ENCODE data around the gene PFDN1. TPM values are rescaled to one million over a fixed set of nuclear protein-coding genes. Genes with fewer than 3 reads are reported as not detected.

Gene PFDN1
- total RNA-seq, 1 donor from 2014 or later: 57.9 TPM

DNA sequence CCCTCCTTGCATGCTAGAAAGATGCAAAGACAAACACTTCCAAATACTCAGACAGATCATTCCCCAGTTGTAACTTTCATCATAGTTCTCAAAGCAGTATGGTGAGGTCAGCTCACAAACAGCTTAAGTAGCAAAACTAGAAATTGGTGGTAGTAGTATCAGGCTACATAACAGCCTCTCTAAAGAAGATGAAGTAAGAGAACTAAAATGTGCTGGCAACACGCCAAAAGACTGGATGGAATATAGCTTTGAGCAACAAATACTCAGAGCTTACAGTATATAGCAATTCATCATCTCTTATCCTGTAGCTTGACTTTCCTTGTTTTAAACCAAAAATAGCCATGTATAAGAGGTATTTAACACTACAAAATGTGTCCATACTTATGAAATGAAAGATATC, 7.5 kb downstream of the PFDN1 start:
- Mint-ChIP-seq H3K27me3 (no peaks in the 10 kb centered on the region), H3K4me3 (peak overlapping the region; percentile 56), H3K9me3 (no peaks in the 10 kb centered on the region), H3K27ac (peak overlapping the region; percentile 66), H3K36me3 (peaks cover 14% of the 10 kb centered on the region), H3K4me1 (ENCODE audit: unreplicated experiment) (peaks cover 28% of the 10 kb centered on the region)
- DNase-seq (ENCODE audit: extremely low spot score, unreplicated experiment): no peak
- TF ChIP-seq, protein P1, sequence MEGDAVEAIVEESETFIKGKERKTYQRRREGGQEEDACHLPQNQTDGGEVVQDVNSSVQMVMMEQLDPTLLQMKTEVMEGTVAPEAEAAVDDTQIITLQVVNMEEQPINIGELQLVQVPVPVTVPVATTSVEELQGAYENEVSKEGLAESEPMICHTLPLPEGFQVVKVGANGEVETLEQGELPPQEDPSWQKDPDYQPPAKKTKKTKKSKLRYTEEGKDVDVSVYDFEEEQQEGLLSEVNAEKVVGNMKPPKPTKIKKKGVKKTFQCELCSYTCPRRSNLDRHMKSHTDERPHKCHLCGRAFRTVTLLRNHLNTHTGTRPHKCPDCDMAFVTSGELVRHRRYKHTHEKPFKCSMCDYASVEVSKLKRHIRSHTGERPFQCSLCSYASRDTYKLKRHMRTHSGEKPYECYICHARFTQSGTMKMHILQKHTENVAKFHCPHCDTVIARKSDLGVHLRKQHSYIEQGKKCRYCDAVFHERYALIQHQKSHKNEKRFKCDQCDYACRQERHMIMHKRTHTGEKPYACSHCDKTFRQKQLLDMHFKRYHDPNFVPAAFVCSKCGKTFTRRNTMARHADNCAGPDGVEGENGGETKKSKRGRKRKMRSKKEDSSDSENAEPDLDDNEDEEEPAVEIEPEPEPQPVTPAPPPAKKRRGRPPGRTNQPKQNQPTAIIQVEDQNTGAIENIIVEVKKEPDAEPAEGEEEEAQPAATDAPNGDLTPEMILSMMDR (conservative IDR thresholded peaks at IDR 0.05): no peak

- H3K27me3 Mint-ChIP-seq: no peaks in the 10 kb centered on the region
- no peak overlapping the region for H3K27ac Mint-ChIP-seq
- H3K9me3 Mint-ChIP-seq: no peaks in the 10 kb centered on the region
- H3K36me3 Mint-ChIP-seq: peaks cover 14% of the 10 kb centered on the region
- peaks cover 28% of the 10 kb centered on the region for H3K4me1 Mint-ChIP-seq (ENCODE audit: unreplicated experiment)
- no peak for DNase-seq (ENCODE audit: extremely low spot score, unreplicated experiment)
- TF ChIP-seq, protein P1 (conservative IDR thresholded peaks at IDR 0.05): no peak
- H3K4me3 Mint-ChIP-seq: no peak overlapping the region
Observed at GRCh38 chr5:140294753-140295152, 8.1 kb downstream of the PFDN1 start.

- TF ChIP-seq, protein P1 (conservative IDR thresholded peaks at IDR 0.05): no peak
- Mint-ChIP-seq H3K9me3 (no peaks in the 10 kb centered on the region), H3K27me3 (no peaks in the 10 kb centered on the region), H3K27ac (no peak overlapping the region), H3K4me1 (ENCODE audit: unreplicated experiment) (peaks cover 28% of the 10 kb centered on the region), H3K4me3 (no peak overlapping the region), H3K36me3 (peaks cover 18% of the 10 kb centered on the region)
- DNase-seq (ENCODE audit: extremely low spot score, unreplicated experiment): no peak
Observed at GRCh38 chr5:140293849-140294100, 9.1 kb downstream of the PFDN1 start.

GRCh38 chr5:140293091-140293848, 9.6 kb downstream of the PFDN1 start:
- Mint-ChIP-seq H3K4me3 (no peak overlapping the region), H3K36me3 (peaks cover 18% of the 10 kb centered on the region), H3K27ac (no peak overlapping the region), H3K27me3 (no peaks in the 10 kb centered on the region), H3K4me1 (ENCODE audit: unreplicated experiment) (peaks cover 28% of the 10 kb centered on the region), H3K9me3 (no peaks in the 10 kb centered on the region)
- no peak for DNase-seq (ENCODE audit: extremely low spot score, unreplicated experiment)
- TF ChIP-seq, protein P1 (conservative IDR thresholded peaks at IDR 0.05): no peak

GRCh38 chr5:140292212-140293036, 10.5 kb downstream of the PFDN1 start:
- Mint-ChIP-seq H3K36me3 (peaks cover 18% of the 10 kb centered on the region), H3K4me1 (ENCODE audit: unreplicated experiment) (peaks cover 27% of the 10 kb centered on the region), H3K9me3 (no peaks in the 10 kb centered on the region), H3K27ac (no peak overlapping the region), H3K4me3 (no peak overlapping the region), H3K27me3 (no peaks in the 10 kb centered on the region)
- TF ChIP-seq, protein P1 (conservative IDR thresholded peaks at IDR 0.05): no peak
- DNase-seq (ENCODE audit: extremely low spot score, unreplicated experiment): no peak
